Tibial nerve (tissue), 4 donors: ENCODE results near the gene DCANP1. TPM values are rescaled to one million over a fixed set of nuclear protein-coding genes. Genes with fewer than 3 reads are reported as not detected.

Experiments used
- DNase-seq, 2 donors: peaks; one replicate each; pipeline ENCODE4 v3.0.0-alpha.2; 2019; ENCODE audit warnings: low spot score in 2 of 2
- H3K27ac ChIP-seq, 4 donors: fragments of 200-600 bp; sonication (generic) in 3 of 4; one replicate each; pipeline ENCODE4 v1.5.1; 2017 to 2019; ENCODE audit warnings: mild to moderate bottlenecking in 1 of 4
- H3K27me3 ChIP-seq, 2 donors: fragments of 200-600 bp; sonication (generic) in 1 of 2; one replicate each; pipeline versions ENCODE4 v1.5.1 to v1.6.0; 2017 to 2019
- H3K36me3 ChIP-seq, 3 donors: fragments of 200-600 bp; sonication (generic); one replicate each; pipeline ENCODE4 v1.5.1; 2018 to 2019
- H3K4me1 ChIP-seq, 4 donors: fragments of 200-600 bp; sonication (generic) in 3 of 4; one replicate each; pipeline ENCODE4 v1.5.1; 2017 to 2019
- H3K4me3 ChIP-seq, 4 donors: fragments of 200-600 bp; sonication (generic) in 3 of 4; one replicate each; pipeline ENCODE4 v1.5.1; 2017 to 2019; ENCODE audit warnings: mild to moderate bottlenecking in 1 of 4, moderate library complexity in 1 of 4
- H3K9me3 ChIP-seq, 4 donors: fragments of 200-600 bp; sonication (generic) in 3 of 4; one replicate each; pipeline ENCODE4 v1.5.1; 2017 to 2019
- EP300 ChIP-seq, 2 donors: sonication (generic); formaldehyde crosslinking; IDR thresholded peaks; one replicate each; pipeline ENCODE4 v1.6.1; 2017; ENCODE audit warnings: antibody characterized with exemption in 2 of 2, mild to moderate bottlenecking in 1 of 2
- POLR2A ChIP-seq, 2 donors: fragments of 450-650 bp; IDR thresholded peaks; one replicate each; pipeline ENCODE4 v1.6.1; 2017; ENCODE audit warnings: antibody characterized with exemption in 2 of 2, mild to moderate bottlenecking in 2 of 2, moderate library complexity in 2 of 2
- WGBS, 2 donors: methylation state at CpG; one replicate each; pipeline ENCODE4 v1.1.5; 2018; 5-methylcytosine and 5-hydroxymethylcytosine counted together
- total RNA-seq, 4 donors: library from RNA; depleted of rRNA; stranded (reverse); fragments of >200 nt; gene quantifications; one replicate each; pipeline ENCODE4 v1.1.0, GENCODE V29; 2016
- TF ChIP-seq, protein P1 (sequence below), 5 experiments: fragments of 200-600 bp in 3 of 5; fragments of 450-650 bp in 2 of 5; sonication (generic) in 3 of 5; IDR thresholded peaks; one replicate each; pipeline ENCODE4 v1.5.1; 2016 to 2019; ENCODE audit warnings: antibody characterized with exemption in 5 of 5, mild to moderate bottlenecking in 3 of 5, moderate library complexity in 2 of 5

The DCANP1 gene
- total RNA-seq, 4 donors from 2014 or later: not detected

DNA sequence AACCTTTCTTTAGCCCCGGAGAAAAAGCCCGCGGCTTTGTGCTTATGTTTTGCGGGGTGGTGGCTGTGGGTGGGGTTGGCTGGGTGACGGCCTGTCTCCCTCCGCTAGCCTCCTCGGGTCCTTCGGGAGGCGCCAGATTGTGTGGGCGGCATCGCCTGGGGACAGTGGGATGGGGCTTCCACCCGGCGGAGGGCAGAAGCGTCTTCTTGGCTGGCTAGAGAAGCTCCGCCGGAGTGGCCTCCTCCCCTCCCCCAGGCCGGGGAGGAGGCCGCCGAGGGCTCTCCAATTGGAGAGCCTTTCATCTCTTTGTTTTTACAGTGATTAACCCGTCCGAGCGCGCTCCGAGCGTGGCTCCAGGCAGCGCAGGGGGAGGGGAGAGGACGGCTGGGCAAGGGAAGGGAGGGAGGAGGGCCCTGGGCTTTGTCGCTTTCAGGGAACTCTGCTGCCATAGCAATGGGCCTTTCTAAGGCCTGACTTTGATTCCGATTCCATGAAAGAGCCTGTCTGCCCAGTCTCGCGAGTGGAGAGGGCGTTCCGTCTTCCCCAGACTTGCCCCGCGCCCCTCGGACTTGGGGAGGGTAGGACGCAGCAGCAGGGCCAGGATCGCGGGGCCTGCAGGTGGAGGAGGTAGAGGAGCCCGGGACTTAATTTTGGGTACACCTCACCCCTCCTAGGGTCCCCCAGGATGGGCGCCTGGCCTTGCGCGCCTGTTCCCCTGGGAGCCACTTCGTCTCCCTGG, 41.7 kb upstream of the DCANP1 start:
- Histone ChIP-seq H3K4me1 (peaks cover 0 to 38% (median 18%) of the 10 kb centered on the region in 4 donors), H3K4me3 (peak overlapping the region; percentile 25 to 58 (median 38)), H3K36me3 (no peaks in the 10 kb centered on the region), H3K9me3 (no peaks in the 10 kb centered on the region), H3K27ac (peak overlapping the region in 1 of 4 donors; percentile 30), H3K27me3 (peaks cover 0 to 59% of the 10 kb centered on the region in 2 donors)
- TF ChIP-seq EP300 (IDR thresholded peaks at IDR 0.05): no peak
- no peak for TF ChIP-seq POLR2A (IDR thresholded peaks at IDR 0.05)
- TF ChIP-seq, protein P1, sequence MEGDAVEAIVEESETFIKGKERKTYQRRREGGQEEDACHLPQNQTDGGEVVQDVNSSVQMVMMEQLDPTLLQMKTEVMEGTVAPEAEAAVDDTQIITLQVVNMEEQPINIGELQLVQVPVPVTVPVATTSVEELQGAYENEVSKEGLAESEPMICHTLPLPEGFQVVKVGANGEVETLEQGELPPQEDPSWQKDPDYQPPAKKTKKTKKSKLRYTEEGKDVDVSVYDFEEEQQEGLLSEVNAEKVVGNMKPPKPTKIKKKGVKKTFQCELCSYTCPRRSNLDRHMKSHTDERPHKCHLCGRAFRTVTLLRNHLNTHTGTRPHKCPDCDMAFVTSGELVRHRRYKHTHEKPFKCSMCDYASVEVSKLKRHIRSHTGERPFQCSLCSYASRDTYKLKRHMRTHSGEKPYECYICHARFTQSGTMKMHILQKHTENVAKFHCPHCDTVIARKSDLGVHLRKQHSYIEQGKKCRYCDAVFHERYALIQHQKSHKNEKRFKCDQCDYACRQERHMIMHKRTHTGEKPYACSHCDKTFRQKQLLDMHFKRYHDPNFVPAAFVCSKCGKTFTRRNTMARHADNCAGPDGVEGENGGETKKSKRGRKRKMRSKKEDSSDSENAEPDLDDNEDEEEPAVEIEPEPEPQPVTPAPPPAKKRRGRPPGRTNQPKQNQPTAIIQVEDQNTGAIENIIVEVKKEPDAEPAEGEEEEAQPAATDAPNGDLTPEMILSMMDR (IDR thresholded peaks at IDR 0.05): no peak
- 2 to 5% methylated on average over 16 to 44 of the region's 44 CpGs for WGBS, 2 donors
- DNase-seq: no peak

DNA sequence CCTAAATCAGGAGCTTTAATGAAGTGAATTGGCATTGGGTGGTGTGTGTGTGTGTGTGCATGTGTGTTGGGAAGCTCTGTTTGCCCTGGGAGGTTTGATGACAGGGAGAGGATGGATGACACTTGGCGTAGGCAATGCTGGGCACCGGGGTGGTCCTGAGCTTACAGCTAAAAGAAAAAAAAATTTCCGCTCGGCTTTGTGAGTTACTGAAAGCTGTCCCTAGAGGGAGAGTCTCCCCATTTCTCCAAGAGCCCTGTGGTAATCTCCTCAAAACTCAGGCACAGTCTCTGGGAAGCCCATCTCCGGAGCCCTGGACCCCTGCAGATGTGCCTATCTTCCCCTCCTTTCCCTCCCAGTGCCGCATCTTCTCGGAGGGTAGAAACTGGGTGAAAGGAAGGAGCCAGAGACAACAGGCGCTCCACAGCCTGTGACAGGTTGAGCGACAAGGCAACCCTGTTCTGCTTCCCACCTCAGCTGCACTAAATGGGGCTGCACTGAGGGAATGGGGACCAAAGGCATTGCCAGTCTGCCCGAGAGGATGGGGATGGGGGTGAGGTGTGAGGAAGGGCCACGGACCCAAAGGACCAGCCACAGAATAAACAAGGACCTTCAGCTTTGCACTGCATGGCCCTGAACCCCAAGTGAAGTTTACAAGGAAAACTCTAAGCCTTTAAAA, 40.8 kb upstream of the DCANP1 start:
- Histone ChIP-seq H3K4me1 (peaks cover 0 to 30% (median 16%) of the 10 kb centered on the region in 4 donors), H3K27me3 (peaks cover 0 to 59% of the 10 kb centered on the region in 2 donors), H3K36me3 (no peaks in the 10 kb centered on the region), H3K4me3 (peak overlapping the region in 1 of 4 donors; percentile 58), H3K9me3 (no peaks in the 10 kb centered on the region), H3K27ac (no peak overlapping the region)
- no peak for DNase-seq
- WGBS, 2 donors: 23 to 28% methylated on average over 11 of the region's 11 CpGs
- TF ChIP-seq EP300 (IDR thresholded peaks at IDR 0.05) (no peak), POLR2A (IDR thresholded peaks at IDR 0.05) (no peak)
- TF ChIP-seq, protein P1 (IDR thresholded peaks at IDR 0.05): no peak

DNA sequence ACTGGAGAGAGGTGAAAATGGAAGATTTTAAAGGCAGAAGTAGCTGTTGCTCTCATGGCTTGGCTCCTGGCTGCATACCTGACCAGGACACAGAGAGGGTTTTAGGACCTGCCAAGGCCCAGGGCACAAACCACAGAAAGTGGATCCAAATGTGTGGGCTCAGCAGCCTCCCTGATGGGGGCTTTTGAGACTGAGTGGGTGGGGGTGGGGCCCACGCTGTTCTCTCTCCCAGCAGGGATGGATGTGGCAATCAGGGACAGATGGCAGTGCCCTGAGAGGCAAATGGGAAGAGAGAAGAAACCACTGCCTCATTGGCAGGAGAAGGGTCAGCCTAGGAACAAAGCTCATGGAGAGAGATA, 39.9 kb upstream of the DCANP1 start:
- Histone ChIP-seq H3K36me3 (no peaks in the 10 kb centered on the region), H3K9me3 (no peaks in the 10 kb centered on the region), H3K27me3 (peaks cover 0 to 54% of the 10 kb centered on the region in 2 donors), H3K27ac (no peak overlapping the region), H3K4me3 (no peak overlapping the region), H3K4me1 (peaks cover 0 to 29% (median 16%) of the 10 kb centered on the region in 4 donors)
- DNase-seq: no peak
- TF ChIP-seq POLR2A (IDR thresholded peaks at IDR 0.05) (no peak), EP300 (IDR thresholded peaks at IDR 0.05) (no peak)
- TF ChIP-seq, protein P1 (IDR thresholded peaks at IDR 0.05): no peak
- 50 to 69% methylated on average over 1 of the region's 1 CpG for WGBS, 2 donors

- TF ChIP-seq EP300 (IDR thresholded peaks at IDR 0.05) (no peak), POLR2A (IDR thresholded peaks at IDR 0.05) (no peak)
- TF ChIP-seq, protein P1 (IDR thresholded peaks at IDR 0.05): no peak
- Histone ChIP-seq H3K36me3 (no peaks in the 10 kb centered on the region), H3K27ac (no peak overlapping the region), H3K4me1 (peaks cover 0 to 29% (median 16%) of the 10 kb centered on the region in 4 donors), H3K4me3 (no peak overlapping the region), H3K27me3 (peaks cover 0 to 48% of the 10 kb centered on the region in 2 donors), H3K9me3 (no peaks in the 10 kb centered on the region)
- no peak for DNase-seq
- WGBS, 2 donors: 84 to 85% methylated on average over 13 of the region's 13 CpGs
Observed at GRCh38 chr5:135486131-135487036, 39.2 kb upstream of the DCANP1 start.
